ENCODE data around the gene ASXL2.

The ASXL2 gene

GRCh38 chr2:25742501-25742900, 135.8 kb downstream of the ASXL2 start:
- DNase-seq (ENCODE audit: low read depth) = no peak
- no peak for TF ChIP-seq CTCF (conservative IDR thresholded peaks at IDR 0.05; ENCODE audit: low read depth, low read length)
- no peak overlapping the region for H3K4me3 ChIP-seq (ENCODE audit: low read length)

GRCh38 chr2:25740810-25741381, 137.4 kb downstream of the ASXL2 start:
- no peak overlapping the region for H3K4me3 ChIP-seq (ENCODE audit: low read length)
- TF ChIP-seq CTCF (conservative IDR thresholded peaks at IDR 0.05; ENCODE audit: low read depth, low read length) = no peak
- no peak for DNase-seq (ENCODE audit: low read depth)

- H3K4me3 ChIP-seq (ENCODE audit: low read length) = no peak overlapping the region
- no peak for DNase-seq (ENCODE audit: low read depth)
- no peak for TF ChIP-seq CTCF (conservative IDR thresholded peaks at IDR 0.05; ENCODE audit: low read depth, low read length)
Observed at GRCh38 chr2:25738383-25739343, 139.6 kb downstream of the ASXL2 start.

- no peak overlapping the region for H3K4me3 ChIP-seq (ENCODE audit: low read length)
- no peak for TF ChIP-seq CTCF (conservative IDR thresholded peaks at IDR 0.05; ENCODE audit: low read depth, low read length)
- no peak for DNase-seq (ENCODE audit: low read depth)
Observed at GRCh38 chr2:25736899-25737515, 141.3 kb downstream of the ASXL2 start.

- H3K4me3 ChIP-seq (ENCODE audit: low read length) = no peak overlapping the region
- DNase-seq (ENCODE audit: low read depth) = no peak
- no peak for TF ChIP-seq CTCF (conservative IDR thresholded peaks at IDR 0.05; ENCODE audit: low read depth, low read length)
Observed at GRCh38 chr2:25735835-25736234, 142.5 kb downstream of the ASXL2 start.

GRCh38 chr2:25728559-25728958, 149.7 kb downstream of the ASXL2 start:
- no peak for DNase-seq (ENCODE audit: low read depth)
- no peak overlapping the region for H3K4me3 ChIP-seq (ENCODE audit: low read length)
- no peak for TF ChIP-seq CTCF (conservative IDR thresholded peaks at IDR 0.05; ENCODE audit: low read depth, low read length)

All from retinal pigment epithelial cell (primary cell).